NCI-H187 (cell line): Measurements from ENCODE around the gene MYL2.
"Not testable (repeated sequence)": the region's sequence is repeated elsewhere in the genome, so short reads cannot be mapped to it uniquely, and the experiment has no call there.

Source experiments
- DNase-seq, 2 experiments: peaks; one replicate each; lab custom pipeline; 2025; lab: John Stamatoyannopoulos, UW

Gene MYL2

GRCh38 chr12:110920324-110920910, at the start of gene MYL2:
Gene MYL2 (minus strand): TSS chr12:110920579. CDS start chr12:110920529, 50 bp downstream.
- no peak for DNase-seq

GRCh38 chr12:110966081-110966760, 45.8 kb upstream of the MYL2 start:
- no peak for DNase-seq

DNA sequence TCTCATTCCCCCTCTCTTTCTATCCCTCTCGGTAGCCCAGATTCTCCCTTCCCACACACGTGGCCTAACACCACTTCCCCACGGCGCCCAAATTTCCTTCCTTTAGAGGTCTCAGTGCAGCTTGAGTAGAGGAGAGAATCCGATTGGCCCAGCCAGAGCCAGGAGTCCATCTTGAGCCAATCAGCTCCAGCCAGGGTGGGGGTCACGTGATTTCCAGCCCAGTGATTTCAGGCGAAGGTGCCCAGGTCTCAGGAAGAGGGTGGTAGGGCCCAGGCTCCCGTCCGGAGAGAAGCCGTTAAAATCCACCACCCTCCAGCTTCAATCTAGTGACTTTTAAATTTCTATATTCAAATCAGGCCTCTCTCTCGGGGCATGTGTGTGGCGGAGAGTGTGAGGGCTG, 45.2 kb upstream of the MYL2 start:
- DNase-seq, result no peak

DNA sequence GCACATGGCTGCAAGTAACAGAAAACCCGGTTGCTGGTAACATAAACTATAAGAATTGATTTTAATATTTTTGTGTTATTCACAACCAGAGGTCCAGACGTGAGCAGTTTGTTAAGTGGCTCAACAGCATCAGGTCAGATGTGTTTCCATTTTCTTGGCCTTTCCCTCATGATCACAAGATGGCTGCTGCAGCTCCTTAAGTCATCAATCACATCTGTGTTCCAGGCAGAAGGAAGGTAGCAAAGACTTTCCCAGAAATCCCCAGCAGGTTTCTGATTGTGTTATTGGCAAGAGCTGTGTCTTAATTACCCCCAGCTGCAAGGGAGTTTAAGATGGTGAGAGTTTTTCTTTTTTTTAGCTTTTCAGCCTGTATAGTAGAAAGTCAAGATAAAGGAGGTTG, 40.4 kb upstream of the MYL2 start:
- no peak for DNase-seq

- no peak for DNase-seq
These were observed 37.3 kb upstream of the MYL2 start for GRCh38 chr12:110957652-110958051.

- no peak for DNase-seq
These were observed 36.8 kb upstream of the MYL2 start for GRCh38 chr12:110957159-110957558.

DNA sequence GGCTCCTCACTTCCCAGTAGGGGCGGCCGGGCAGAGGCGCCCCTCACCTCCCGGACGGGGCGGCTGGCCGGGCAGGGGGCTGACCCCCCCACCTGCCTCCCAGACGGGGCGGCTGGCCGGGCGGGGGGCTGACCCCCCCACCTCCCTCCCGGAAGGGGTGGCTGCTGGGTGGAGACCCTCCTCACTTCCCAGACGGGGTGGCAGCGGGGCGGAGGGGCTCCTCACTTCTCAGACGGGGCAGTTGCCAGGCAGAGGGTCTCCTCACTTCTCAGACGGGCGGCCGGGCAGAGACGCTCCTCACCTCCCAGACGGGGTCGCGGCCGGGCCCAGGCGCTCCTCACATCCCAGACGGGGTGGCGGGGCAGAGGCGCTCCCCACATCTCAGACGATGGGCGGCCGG, 30.5 kb upstream of the MYL2 start:
- not testable (repeated sequence) for DNase-seq

DNA sequence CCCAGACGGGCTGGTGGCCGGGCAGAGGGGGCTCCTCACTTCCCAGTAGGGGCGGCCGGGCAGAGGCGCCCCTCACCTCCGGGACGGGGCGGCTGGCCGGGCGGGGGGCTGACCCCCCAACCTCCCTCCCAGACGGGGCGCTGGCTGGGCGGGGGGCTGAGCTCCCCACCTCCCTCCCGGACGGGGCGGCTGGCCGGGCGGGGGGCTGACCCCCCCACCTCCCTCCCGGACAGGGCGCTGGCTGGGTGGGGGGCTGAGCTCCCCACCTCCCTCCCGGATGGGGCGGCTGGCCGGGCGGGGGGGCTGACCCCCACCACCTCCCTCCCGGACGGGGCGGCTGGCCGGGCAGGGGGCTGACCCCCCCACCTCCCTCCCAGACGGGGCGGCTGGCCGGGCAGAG, 30.1 kb upstream of the MYL2 start:
- DNase-seq, result not testable (repeated sequence)

- no peak for DNase-seq
These were observed 27.7 kb upstream of the MYL2 start for GRCh38 chr12:110948041-110948440.

GRCh38 chr12:110943373-110943772, 23.0 kb upstream of the MYL2 start:
- DNase-seq, result no peak

- no peak for DNase-seq
These were observed 21.0 kb upstream of the MYL2 start for GRCh38 chr12:110941391-110941790.

DNA sequence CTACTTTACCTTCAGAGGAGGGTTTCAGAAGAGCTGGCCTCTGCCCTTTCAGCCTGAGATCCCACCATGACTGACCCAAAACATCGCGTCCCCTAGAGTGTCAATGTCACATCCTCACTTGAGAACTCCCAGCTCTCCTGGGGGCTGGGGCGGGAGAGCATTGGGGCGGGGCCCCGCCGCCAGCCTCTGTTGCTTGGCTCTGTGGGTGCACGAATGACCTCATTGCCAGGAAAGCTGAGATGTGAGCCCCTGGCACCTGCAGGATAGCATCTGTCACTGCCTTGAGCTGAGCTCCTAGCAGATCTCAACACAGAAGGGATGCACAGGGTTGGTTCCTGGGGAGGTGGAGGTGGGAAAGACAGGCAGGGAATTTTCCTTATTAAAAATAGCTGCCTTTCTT, 20.6 kb upstream of the MYL2 start:
- DNase-seq, result no peak

GRCh38 chr12:110940296-110940695, 19.9 kb upstream of the MYL2 start:
- DNase-seq, result no peak

DNA sequence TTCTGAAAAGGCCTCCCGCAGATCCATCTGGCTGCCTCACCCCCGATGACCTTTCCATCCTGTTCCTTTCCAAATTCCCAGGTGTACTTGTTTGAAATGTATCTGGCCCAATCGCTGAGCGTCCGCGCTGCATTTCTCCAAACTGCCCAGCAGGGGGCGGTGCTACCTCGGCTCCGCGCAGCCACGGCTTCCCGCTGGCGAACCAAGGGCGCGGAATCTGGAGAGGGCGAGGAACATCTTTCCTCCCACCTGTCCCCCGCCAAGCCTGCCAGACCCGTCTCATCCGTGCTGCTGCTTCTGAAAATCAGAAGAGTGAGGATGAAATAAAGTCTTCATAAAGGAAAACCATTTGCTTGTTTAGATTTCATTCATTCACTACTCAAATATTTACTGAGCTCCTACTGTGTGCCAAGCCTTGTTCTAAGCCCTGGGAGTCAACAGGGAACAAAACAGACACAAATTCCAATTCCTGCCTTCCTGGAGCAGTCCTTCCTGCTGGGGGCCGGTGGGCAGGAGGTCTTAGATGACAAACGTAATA, 16.8 kb upstream of the MYL2 start:
- DNase-seq, result peak in 1 of 2 experiments; percentile 11

DNA sequence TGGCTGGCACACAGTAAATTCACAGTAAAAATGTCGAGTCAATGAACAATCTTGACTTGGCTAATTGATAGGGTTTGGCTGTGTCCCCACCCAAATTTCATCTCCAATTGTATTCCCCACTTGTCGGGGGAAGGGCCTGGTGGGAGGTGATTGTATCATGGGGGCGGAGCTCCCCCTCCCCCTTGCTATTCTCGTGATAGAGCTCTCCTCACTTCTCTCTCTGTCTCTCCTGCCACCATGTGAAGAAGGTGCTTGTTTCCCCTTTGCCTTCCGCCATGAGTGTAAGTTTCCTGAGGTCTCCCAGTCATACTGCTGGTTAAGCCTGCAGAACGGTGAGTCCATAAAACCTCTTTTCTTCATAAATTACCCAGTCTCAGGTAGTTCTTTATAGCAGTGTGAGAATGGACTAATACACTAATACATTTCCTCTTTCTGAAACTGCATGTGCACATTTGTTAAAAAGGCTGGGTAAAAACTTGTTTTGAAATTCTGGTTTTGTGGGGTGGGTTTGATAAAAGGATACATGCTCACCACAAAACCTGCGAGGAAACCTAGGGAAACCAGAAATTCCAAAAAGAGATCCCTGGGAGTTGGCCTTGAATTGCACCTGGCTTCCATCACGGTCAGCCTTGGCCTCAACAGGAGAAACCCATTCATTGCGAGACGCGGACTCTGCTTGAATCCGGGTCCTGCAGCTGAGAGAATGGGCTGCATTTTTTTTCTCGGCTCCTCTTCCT, 16.2 kb upstream of the MYL2 start:
- DNase-seq, result no peak

DNA sequence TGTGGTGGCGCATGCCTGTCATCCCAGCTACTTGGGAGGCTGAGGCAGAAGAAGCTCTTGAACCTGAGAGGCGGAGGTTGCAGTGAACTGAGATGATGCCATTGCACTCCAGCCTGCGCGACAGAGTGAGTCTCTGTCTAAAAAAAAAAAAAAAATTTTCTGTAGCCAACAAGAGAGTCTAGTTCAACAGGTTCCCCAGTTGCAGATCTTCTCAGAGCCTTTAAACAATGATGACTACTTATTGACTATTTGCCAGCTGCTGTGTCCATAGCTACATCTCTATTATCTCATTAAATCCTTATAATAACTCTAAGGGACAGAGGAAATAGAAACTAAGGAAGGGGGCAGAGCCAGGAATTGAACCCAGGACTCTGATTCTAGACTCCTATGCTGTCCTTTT, 15.2 kb upstream of the MYL2 start:
- no peak for DNase-seq

DNA sequence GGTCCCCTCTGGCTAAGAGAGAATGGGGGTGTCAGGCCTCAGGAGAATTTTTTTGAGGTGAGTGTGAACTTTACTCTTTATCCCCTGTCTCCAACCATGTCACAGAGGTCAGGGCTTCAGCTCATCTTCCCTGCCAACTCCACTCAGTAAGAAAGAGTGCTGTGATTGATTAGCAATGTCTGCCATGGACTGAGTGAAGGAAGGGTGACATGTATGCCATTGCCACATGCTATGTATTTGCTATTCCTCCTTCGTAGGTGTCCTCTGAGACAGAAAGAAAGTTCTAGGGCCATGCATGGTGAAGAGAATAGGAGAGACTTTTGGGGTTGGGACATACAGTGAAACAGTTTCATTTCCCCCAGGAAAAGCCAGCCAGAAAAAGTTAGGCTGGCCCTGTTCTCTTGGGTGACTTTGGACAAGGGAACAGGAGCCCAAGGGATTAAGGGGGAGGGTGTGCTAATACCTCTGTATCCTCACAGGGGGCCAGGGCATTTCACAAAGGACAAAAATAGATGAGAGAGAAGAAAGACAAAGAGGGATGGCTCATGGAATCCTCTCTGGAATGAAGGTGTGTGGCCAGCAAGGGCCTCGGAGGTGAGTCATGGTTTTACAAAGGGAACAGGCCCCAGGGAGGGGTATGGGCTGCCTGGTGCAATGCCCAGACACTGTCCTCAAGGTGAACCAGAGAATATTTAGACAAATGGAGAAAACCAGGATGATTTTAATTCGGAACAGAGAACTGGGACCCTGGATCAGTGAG, 13.9 kb upstream of the MYL2 start:
- no peak for DNase-seq

DNA sequence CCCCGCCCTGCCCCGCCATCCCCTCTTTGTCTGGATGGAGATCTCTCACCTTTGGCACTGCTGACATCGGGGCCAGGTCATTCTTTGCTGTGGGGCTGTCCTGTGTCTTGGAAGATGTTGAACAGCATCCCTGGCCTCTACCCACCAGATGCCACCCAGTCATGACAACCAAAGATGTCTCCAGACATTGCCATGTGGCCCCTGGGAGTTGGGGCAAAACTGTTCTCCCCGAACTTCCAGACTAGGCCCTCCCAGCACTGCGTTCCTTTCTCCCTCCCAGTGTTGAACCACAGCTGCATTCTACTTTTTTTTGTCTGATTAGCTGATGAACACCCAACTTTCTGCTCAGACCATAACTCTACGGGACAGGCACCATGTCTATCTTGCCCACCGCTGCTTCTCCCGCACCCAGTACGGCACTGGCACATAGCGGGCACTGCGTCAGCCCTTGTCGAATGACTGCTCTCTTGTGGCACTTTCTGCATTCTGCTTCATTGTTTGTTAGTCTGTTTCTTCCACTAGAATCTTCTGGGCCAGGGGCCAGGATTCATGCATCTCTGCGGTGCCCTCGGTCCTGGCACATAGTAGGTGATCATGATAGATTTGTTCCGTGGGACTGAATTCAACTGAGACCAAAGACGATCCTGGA, 13.1 kb upstream of the MYL2 start:
- DNase-seq, result no peak

- no peak for DNase-seq
These were observed 11.7 kb upstream of the MYL2 start for GRCh38 chr12:110932046-110932445.

GRCh38 chr12:110931315-110931728, 10.9 kb upstream of the MYL2 start:
- no peak for DNase-seq
